Bone marrow (tissue), 2 donors: ENCODE data around the gene CHST13.

Source experiments
- DNase-seq, 2 donors: peaks; one replicate each; lab custom pipeline; 2025; lab: John Stamatoyannopoulos, UW

CHST13 gene, protein sequence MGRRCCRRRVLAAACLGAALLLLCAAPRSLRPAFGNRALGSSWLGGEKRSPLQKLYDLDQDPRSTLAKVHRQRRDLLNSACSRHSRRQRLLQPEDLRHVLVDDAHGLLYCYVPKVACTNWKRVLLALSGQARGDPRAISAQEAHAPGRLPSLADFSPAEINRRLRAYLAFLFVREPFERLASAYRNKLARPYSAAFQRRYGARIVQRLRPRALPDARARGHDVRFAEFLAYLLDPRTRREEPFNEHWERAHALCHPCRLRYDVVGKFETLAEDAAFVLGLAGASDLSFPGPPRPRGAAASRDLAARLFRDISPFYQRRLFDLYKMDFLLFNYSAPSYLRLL

DNA sequence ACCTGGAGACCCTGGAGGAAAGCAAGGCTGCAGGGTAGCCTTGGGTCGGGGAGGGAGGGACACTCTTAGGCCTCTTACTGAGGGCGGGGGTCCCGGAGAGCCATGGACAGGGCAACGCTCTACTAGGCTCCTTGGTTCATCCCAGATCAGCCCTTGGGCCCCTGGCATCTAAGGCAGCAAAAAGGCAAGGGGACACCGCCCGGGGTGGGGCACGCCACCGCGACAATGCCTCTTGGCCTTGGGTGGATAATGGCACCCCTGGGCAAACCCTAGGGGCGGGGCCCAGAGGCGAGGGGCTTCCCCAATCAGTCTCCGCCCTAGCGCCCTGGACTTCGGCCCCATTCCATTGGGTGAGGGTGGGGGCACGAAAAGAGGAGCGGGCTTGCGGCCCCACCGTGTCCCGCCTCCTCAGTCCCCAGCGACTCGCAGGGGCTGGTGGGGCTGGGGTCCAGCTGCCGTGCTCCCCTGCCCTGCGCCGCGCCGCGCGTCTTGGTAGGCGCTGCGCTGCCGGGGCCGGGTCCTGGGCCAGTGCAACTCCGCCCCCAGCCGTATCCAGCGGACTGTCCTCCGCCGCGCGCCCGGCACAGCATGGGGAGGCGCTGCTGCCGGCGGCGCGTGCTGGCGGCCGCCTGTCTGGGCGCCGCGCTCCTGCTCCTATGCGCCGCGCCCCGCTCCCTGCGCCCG lies at the start of gene CHST13:
TSS of gene CHST13 (plus strand) at position 411 of the 684 bp plus-strand sequence. CDS start at position 589, 178 bp downstream.
- DNase-seq: peak; percentile 15 to 59

DNA sequence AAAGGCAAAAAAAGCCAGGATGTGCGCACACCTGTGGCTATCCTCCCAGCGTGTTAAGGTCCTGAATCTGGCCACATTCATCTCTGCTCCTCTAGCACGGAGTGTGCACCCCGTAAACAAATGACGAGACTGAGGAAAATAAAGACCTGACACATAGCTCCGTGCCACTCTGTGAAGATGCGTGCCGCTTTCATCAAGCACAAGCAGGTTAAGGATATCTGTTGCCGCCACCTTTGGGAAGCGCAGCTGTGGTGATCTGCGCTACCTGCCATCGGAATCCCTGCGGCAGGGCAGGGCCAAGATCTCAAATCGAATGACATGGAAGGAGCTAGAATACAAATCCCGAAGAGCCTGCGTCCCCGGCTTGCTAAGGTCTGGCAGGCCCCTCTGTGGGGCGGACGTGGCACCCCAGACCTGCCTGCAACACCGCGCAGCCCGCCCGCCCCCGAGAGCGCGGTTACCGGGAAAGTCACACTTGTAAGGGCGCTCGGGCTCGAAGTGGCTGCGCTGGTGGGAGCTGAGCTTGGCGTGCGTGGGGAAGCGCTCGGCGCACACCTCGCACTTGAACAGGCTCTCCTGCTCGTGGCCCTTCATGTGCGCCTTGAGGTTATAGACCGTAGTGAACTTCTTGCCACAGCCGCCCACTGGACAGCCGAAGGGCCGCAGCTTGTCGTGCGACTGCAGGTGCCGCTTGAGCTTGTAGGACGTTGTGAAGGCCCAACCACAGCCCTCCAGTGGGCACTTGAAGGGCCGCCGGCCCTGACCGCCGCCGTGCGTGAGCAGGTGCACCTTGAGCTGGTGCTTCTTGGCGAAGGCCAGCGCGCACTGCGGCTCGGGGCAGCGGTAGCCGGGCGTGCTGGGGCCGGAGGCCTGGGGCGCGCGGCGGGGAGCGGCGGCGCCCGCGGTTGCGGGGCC lies 49.2 kb upstream of the CHST13 start:
- no peak for DNase-seq

DNA sequence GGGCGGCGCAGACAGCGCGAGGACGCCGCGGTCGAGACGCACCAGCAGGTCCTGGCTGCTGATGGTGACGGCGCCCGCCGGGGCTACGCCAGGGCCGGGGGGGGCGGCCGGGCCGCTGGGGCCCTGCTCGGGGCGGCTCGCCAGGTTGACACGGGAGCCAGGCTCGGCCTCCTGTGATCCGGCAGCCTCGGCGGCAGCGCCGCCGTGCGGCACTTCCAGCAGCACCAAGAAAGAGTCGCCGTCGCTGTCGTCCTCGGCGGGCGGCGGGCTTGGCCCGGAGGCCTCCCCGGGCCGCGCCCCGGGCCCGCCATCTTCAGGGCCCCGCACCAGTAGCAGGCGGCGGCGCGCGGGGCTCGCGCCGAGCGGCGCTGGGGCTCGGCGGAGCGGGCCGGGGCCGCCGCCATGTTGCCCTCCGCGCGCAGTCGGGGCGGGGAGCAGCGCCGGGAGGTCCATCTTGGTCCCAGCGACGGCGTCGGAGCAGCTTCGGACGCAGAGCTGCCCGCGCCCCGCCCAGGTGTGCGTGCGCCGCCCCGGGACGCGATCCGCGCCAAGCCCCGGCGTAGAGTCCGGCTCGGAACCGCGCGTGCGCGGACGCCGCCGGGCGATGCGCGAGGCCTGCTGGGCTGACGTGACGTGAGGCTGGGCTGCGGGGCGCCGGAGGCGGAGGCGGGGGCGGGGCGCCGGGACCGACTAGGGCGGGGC lies 48.4 kb upstream of the CHST13 start, which contains the start of gene ZXDC:
TSS of gene ZXDC (minus strand) at position 479 of the 702 bp plus-strand sequence. CDS start at position 453, 26 bp downstream.
- DNase-seq: peak; percentile 63 to 80

DNA sequence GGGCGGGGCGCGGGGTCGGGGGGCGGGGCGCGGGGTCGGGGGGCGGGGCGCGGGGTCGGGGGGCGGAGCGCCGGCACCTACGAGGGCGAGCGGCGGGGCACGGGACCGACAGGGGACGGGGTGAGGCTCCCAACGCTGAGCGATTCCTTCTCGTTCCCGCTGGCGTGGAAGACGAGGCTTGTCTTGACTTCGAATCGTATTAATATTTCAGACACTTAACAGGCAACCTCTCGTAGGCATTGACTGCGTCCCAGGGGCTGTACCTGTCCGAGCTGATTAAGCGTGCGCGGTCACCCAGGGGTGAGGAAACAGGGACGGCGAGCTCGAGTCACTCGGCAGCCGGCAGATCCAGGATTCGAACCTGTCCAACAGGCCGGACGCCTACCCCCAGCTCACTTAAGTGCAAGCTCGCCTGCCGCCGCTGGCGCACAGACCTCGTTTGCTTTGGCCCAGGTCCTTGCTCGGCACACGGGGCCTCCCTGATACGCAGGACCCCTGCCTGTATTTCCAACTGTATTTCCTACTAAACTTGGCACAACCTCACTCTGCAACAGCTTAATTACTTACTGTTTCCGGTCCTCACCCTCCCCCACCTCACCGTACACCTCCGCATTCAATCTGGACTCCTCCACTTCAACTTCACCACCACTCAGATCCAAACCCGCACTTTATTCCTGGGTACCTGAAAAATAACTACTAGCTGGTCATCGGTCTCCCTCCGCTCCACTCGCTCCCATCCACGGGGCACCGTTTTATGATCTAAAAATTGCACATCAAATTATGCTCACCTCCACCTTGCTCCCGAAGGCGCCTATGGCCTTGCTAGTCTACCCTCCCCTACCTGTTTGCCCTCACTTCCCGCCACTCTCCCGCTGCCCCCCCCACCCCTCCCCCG lies 47.5 kb upstream of the CHST13 start:
- DNase-seq: peak in 1 of 2 donors; percentile 76

DNA sequence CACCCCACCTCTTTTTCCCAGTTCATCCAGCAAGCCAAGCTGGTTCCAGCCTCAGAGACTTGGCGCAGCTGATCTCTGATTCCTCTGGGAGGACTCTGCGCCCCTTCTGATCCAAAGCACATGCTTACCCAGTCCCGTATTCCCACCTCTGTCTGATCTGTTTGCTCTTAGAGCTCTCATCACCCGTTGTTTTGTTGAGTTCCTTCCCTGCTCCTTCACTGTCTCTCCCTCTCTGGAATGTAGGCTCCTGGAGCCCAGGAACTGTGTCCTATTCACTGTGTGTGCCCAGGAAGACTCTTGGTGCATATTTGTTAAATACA lies 46.9 kb upstream of the CHST13 start:
- no peak for DNase-seq

DNA sequence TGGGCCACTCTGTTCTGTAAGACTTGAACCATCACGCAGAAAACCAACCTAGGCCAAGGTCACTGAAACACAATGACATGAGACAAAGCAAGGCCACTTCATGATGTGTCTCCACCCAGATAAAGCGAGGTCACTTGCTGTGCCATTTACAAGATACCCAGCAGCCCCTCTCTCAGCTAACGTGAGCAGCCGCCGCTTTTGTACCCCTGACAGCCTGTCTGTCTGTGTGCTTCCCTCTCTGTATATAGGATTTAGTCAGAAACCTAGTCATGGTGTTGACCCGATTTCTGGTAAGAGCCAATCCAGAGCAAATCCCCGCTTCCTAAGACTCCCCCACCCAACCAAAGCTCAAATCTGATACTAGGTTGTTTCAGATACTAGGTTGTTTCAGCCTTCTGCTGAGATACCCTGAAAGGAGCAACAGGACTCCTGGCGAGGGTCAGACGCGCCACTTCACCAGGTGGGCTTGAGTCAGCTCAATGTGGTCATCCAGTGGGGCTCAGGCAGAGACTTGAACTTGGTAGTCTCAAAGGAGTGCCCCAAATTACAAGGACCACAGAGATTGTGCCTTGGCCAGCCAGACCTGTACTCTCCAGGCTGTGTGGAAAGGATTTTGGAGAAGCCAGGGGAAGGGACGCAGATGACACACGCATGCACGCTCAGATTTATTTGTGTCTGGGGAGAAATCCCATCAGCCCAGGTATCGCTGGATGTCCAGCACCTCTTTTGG lies 45.2 kb upstream of the CHST13 start:
- no peak for DNase-seq

DNA sequence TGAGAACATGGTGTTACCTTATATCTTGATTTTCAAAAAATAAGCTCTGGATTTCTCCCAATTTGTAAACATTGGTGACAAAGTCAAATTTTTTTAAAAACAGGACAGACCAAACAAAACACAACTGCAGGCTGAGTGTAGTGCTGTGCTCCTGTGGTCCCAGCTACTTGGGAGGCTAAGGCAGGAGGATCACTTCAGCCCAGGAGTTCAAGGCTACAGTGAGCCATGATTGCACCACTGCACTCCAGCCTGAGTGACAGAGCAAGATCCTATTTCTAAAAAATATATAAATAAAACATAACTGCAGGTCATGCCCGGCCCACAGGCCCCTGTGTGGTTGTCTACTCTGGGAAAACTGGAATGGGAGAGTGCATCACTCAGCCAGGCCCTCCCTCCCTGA lies 44.3 kb upstream of the CHST13 start:
- no peak for DNase-seq

DNA sequence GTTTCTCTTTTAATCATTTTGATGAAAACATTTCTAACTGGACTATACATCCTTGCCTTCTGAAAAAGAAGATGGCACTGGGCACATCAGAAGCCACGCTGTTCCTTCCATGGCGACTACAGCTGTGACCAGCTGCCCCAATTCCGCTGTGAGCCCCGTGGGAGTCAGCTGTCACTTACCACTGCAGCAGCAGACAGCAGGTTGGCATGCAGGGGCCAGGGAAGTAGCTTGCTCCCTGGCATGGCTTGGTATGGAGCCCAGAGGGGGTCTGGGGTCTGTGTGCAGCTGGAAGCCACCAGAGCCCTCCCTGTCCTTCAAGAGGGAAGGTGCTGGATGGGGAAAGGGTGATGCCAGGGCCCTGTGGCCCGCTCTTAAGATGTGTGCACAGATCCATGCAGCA lies 43.7 kb upstream of the CHST13 start:
- no peak for DNase-seq

DNA sequence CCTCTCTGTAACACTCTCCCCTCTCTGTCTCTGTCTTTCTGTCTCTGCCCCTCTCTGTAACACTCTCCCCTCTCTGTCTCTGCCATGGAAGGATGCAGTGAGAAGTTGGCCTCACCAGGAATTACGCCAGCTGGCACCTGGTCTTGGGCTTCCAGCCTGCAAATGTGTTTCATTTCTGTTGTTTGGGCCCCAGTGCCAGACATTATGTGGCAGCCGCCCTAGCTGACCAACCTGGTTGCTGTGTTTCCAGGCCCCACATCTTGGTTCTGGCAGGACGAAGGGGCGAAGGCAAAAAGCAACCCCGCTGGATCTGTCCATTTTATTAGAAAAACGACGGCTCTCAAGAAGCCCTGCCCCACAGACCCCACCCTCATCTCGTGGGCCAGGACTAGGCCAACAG lies 43.1 kb upstream of the CHST13 start:
- no peak for DNase-seq

DNA sequence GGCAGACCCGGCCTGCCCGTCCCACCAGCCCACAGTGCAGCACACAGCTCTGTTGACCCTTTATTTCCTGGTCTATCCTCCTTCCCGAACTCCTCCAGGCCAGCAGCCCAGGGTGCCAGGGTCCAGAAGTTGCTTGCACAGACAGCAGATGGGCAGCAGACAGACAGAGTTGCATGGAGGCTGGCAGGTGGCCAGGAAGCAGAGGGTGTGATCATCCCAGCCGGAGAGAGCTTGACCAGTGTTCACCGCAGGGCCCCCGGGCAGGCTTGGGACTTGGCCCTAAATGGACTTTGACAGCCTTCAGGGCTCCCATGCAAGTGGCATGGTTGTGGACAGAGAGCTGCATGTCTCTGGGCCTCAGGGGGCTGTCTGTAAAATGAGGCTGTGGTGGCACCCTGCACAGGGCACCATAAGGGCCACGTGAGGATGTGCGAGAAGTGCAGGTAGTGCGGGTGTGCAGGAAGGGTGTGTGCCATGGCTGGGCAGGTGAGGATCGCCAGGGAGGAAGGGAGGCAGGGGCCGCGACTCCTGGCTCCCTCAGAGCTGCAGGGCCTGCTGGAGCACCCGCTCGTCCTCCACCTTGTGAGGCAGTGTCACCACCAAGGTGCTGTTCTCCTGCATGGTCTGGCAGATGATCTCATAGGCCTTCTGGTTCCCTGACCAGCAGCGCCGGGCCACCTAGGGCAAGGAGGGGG lies 42.0 kb upstream of the CHST13 start:
- no peak for DNase-seq

DNA sequence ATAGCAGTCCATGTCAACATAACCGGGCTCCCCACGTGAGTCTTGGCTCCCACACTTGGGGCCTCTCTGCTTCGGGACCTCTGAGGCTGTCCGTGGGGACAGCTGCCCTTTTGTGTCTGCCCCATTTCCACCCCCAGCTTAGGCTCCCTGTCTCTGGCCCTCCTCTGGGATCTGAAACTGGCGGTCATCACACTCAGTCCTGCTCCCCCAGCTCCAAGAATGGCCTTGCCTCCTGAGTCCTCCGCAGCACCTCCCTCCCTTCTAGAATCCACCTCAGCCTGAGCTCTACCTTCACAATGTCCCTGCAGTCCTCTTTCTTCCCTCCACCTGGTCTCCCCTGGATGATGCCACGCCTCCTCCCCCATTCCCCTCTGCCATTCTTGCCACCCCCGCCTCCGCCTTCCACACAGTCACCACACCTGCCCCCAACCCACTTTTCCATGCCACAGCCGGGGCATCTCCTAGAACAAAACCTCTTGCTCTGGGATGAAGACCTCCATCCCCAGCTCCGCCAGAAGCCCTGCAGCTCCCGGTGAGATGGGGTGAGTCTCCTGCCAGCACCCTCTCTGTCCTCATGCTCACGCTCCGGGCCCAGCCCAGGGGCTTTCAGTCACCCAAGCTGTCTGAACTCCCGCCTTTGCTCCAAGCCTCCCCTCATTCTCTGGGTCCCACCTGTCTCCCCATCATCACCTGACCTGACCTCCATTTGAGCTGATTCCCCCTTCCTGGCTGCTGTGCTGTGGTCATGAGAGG lies 41.3 kb upstream of the CHST13 start:
- no peak for DNase-seq

DNA sequence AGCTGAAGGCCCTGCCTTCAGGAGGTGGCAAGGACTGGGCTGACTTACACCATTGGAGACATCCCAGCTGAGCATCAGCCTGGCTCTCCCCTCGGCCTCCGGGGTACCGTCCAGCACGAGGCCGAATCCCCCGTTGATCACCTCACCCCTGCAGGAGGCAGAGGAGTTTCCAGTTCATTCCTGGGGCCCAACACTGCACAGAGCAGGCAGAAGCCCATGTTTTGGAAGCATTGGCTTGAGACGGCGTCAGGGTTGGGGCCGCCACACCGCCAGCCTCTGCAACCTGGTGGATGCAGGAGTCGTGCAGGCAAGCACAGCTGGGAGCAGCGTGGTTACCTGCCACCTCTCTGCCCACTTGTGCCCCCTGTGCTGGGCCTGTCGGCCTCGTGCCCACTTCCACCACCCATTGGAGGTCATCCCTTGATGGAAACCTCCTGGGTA lies 40.6 kb upstream of the CHST13 start:
- DNase-seq: no peak

DNA sequence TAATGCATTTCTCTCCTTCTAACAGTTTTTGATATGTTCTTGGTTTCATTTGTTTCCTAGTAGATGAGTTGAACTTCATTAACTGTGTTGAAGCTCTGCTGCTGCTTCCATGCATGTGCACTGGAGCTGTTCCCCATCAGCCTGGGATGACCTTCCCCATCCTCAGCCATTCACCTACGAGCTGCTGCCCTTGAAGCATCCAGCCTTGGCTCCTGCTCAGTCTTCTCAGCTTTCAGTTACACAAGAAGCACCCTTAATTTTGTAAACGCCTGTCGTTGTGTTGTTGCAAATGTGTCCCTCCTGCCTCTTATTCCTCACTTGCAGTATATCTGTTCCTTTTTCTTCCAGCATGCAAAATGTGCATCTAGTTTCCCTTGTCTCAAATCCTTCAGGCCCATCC lies 39.8 kb upstream of the CHST13 start:
- DNase-seq: no peak

DNA sequence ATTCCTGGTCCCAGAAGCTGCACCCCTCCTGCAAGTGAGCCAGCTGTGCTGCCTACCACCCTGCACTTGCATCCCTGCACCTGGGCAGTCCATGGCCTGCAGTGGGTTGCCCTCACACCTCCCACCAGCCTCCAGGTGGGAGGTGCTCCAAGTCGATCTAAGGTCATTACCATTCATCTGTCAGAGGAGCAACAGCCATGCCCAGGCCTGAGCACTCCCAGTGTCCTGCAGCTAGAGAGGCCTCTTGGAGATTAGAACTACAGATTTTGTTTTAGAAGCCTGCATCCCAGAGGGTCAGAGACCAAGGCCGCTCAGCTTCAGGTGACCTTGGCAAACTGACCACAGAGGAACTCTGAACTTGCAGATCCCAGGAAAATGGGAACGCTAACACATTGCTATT lies 39.3 kb upstream of the CHST13 start:
- no peak for DNase-seq

DNA sequence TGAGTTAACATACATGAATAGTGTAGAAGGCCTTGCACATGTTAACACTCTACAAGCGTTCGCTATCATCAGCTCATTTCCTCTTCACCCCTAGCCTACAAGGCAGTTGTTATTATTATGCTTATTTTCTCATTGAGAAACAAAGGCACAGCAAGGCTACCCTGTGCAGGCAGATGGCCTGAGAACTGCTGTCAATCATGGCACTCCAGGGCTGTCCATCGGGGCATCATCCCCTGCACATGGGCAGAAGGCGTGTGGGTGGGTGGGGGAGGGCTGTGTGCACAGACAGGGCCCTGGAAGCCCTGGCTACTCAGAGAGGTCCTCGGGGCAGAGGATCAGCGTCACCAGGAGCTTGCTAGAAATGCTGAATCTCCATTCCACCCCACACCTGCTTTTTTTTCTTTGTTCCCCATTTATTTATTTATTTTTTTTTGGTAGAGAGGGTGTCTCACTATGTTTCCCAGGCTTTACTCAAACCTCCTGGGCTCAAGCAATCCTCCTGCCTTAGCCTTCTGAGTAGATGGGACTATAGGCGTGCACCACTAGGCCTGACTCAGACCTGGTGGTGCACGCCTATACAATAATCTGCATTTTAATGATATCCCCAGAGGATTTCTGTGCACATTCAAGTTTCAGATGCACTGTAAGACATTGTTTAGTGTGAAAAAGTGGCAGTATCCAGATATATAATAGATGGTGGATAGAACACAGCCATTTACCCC lies 38.6 kb upstream of the CHST13 start:
- no peak for DNase-seq

DNA sequence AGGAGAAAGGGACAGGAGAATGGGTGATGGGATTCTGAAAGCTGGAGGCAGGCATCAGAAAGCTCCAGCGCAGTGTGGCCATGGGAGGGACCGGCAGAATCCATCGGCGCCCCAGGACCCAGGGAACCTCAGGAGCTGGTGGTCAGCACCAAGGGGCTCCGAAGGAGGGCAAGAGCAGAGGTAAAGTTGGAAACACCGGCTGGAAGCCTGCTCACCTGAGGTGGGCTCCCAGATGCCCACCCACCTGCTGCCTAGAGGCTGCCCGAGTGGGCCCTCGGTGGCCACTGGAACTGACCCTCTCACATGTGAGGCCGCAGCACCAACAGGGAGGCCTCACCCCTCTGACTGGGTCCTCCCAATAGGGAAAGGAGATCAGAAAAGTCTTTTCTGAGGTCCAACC lies 38.0 kb upstream of the CHST13 start:
- no peak for DNase-seq

DNA sequence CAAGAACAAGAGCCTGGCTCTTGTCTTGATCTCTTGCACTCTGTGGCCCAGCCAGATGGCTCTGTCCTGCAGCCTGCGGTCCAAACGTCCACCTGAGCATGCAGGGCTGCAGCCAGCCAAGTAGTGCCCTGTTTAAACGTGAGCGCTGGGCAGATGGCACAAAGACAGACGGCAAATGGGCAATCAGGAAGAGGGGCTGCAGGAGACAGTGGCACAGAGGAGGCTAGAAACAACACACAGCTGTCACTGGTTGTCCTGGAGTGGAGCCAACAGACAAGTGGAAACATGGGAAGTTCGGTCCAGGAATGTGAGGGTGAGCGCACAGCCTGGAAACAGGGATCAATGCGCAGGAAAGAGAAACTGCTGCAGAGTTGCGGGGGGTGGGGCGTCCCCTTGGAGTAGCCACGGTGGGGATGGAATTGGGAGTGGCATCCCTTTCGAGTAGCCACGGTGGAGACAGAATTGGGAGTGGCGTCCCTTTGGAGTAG lies 37.6 kb upstream of the CHST13 start:
- DNase-seq: no peak
